ENCODE measurements around the gene CRTC1.

Gene CRTC1

GRCh38 chr19:18650468-18651041 lies 32.9 kb upstream of the CRTC1 start:
- no peak overlapping the region for H3K4me2 ChIP-seq (ENCODE audit: low read depth, low read length, poor library complexity, severe bottlenecking)
- H3K9ac ChIP-seq (ENCODE audit: low read length) = no peak overlapping the region

GRCh38 chr19:18651300-18651699 lies 32.2 kb upstream of the CRTC1 start:
- TF ChIP-seq CTCF (IDR thresholded peaks at IDR 0.05; ENCODE audit: insufficient read depth, low read length, poor library complexity, severe bottlenecking) (no peak), EZH2phosphoT487 (conservative IDR thresholded peaks at IDR 0.05; ENCODE audit: low read length) (peak; percentile 96; the same call in 1 of the 2 replicates)
- no peak overlapping the region for H3K4me3 ChIP-seq (ENCODE audit: insufficient read depth, low read length, poor library complexity, severe bottlenecking)
- no peaks in the 10 kb centered on the region for H4K20me1 ChIP-seq (ENCODE audit: low read depth, low read length)

More at GRCh38 chr19:18650468-18651041, 32.9 kb upstream of the CRTC1 start:
- Histone ChIP-seq H4K20me1 (ENCODE audit: low read depth, low read length) (no peaks in the 10 kb centered on the region), H3K79me2 (ENCODE audit: insufficient read depth, low read length) (no peaks in the 10 kb centered on the region), H3K9me3 (ENCODE audit: insufficient read depth, low read length) (no peaks in the 10 kb centered on the region), H2AFZ (ENCODE audit: low read depth, low read length, severe bottlenecking) (no peak overlapping the region), H3K9me2 (replicated peaks; ENCODE audit: insufficient read depth, low read length) (no peaks in the 10 kb centered on the region), H3K36me3 (ENCODE audit: low read length) (no peaks in the 10 kb centered on the region), H3K27me3 (ENCODE audit: low read length) (no peaks in the 10 kb centered on the region; the same call in 1 of the 2 replicates), H3K27ac (ENCODE audit: low read depth, low read length) (no peak overlapping the region), H3K4me3 (ENCODE audit: insufficient read depth, low read length, poor library complexity, severe bottlenecking) (no peak overlapping the region), H3F3A (ENCODE audit: insufficient read depth) (no peaks in the 10 kb centered on the region)
- TF ChIP-seq EZH2phosphoT487 (conservative IDR thresholded peaks at IDR 0.05; ENCODE audit: low read length) = no peak
- no peak for TF ChIP-seq CTCF (IDR thresholded peaks at IDR 0.05; ENCODE audit: insufficient read depth, low read length, poor library complexity, severe bottlenecking)

GRCh38 chr19:18651733-18652132 lies 31.7 kb upstream of the CRTC1 start:
- Histone ChIP-seq H2AFZ (ENCODE audit: low read depth, low read length, severe bottlenecking) (no peak overlapping the region), H3K27ac (ENCODE audit: low read depth, low read length) (no peak overlapping the region), H3K36me3 (ENCODE audit: low read length) (no peaks in the 10 kb centered on the region), H3K9me3 (ENCODE audit: insufficient read depth, low read length) (no peaks in the 10 kb centered on the region), H4K20me1 (ENCODE audit: low read depth, low read length) (no peaks in the 10 kb centered on the region), H3K9ac (ENCODE audit: low read length) (no peak overlapping the region), H3K79me2 (ENCODE audit: insufficient read depth, low read length) (no peaks in the 10 kb centered on the region), H3K9me2 (replicated peaks; ENCODE audit: insufficient read depth, low read length) (no peaks in the 10 kb centered on the region), H3F3A (ENCODE audit: insufficient read depth) (no peaks in the 10 kb centered on the region), H3K4me2 (ENCODE audit: low read depth, low read length, poor library complexity, severe bottlenecking) (no peak overlapping the region), H3K27me3 (ENCODE audit: low read length) (no peaks in the 10 kb centered on the region; the same call in 1 of the 2 replicates), H3K4me3 (ENCODE audit: insufficient read depth, low read length, poor library complexity, severe bottlenecking) (no peak overlapping the region)
- no peak for TF ChIP-seq EZH2phosphoT487 (conservative IDR thresholded peaks at IDR 0.05; ENCODE audit: low read length)
- TF ChIP-seq CTCF (IDR thresholded peaks at IDR 0.05; ENCODE audit: insufficient read depth, low read length, poor library complexity, severe bottlenecking) = no peak

More at GRCh38 chr19:18651300-18651699, 32.2 kb upstream of the CRTC1 start:
- Histone ChIP-seq H3K27me3 (ENCODE audit: low read length) (no peaks in the 10 kb centered on the region; the same call in 1 of the 2 replicates), H3K9ac (ENCODE audit: low read length) (no peak overlapping the region), H3K4me2 (ENCODE audit: low read depth, low read length, poor library complexity, severe bottlenecking) (no peak overlapping the region), H3K36me3 (ENCODE audit: low read length) (no peaks in the 10 kb centered on the region), H3K9me2 (replicated peaks; ENCODE audit: insufficient read depth, low read length) (no peaks in the 10 kb centered on the region), H3K79me2 (ENCODE audit: insufficient read depth, low read length) (no peaks in the 10 kb centered on the region), H3F3A (ENCODE audit: insufficient read depth) (no peaks in the 10 kb centered on the region), H3K9me3 (ENCODE audit: insufficient read depth, low read length) (no peaks in the 10 kb centered on the region), H3K27ac (ENCODE audit: low read depth, low read length) (no peak overlapping the region), H2AFZ (ENCODE audit: low read depth, low read length, severe bottlenecking) (no peak overlapping the region)

Data from SU-DHL-6 (cell line).